HEK293 (cell line): Measurements from ENCODE around the gene TP53BP2.

Experiments
- CTCF ChIA-PET: fragments of 350-600 bp; formaldehyde crosslinking; extraction: SDS; loops from one replicate; lab custom pipeline; 2021; ENCODE audit warnings: antibody characterized with exemption; lab: Yijun Ruan, JAX
- POLR2A ChIA-PET: fragments of 300-600 bp; formaldehyde crosslinking; extraction: SDS; loops from one replicate; lab custom pipeline; 2020; ENCODE audit warnings: antibody characterized with exemption, inconsistent platforms; lab: Yijun Ruan, JAX
- H3K27ac ChIP-seq: fragments of 200-500 bp; sonication (Bioruptor generic); 2 replicates; pipeline ENCODE4 v1.5.1; 2014; ENCODE audit warnings: low read depth, low read length, control low read depth, inconsistent platforms; ENCODE audit errors: extremely low read depth
- H3K36me3 ChIP-seq, 2 experiments: fragments of 200-500 bp in 1 of 2; sonication (Bioruptor generic) in 1 of 2; 1 replicate in 1 of 2; 2 replicates in 1 of 2; pipeline ENCODE4 v1.5.1; 2014 to 2017; ENCODE audit warnings: inconsistent platforms in 2 of 2, low read length in 2 of 2; ENCODE audit not compliant: control insufficient read depth in 2 of 2, insufficient read depth in 1 of 2
- H3K4me1 ChIP-seq: fragments of 200-500 bp; sonication (Bioruptor generic); 2 replicates; pipeline ENCODE4 v1.5.1; 2014; ENCODE audit warnings: mild to moderate bottlenecking, low read length, inconsistent platforms; ENCODE audit not compliant: control insufficient read depth, insufficient read depth
- H3K4me3 ChIP-seq: 2 replicates; pipeline ENCODE4 v1.5.1; 2011; ENCODE audit warnings: low read depth, mild to moderate bottlenecking, control low read depth, low read length, moderate library complexity
- H3K9me3 ChIP-seq: fragments of 200-500 bp; sonication (Bioruptor generic); 2 replicates; pipeline ENCODE4 v1.5.1; 2014; ENCODE audit warnings: low read depth, low read length, inconsistent platforms; ENCODE audit not compliant: control insufficient read depth, insufficient read depth
- EGR2 ChIP-seq: fragments of 450-650 bp; formaldehyde crosslinking; IDR thresholded peaks from 2 replicates; pipeline ENCODE4 v1.5.1; 2016; ENCODE audit warnings: low read depth, missing biosample characterization, missing genetic modification characterization
- OSR2 ChIP-seq: fragments of 450-650 bp; formaldehyde crosslinking; IDR thresholded peaks from 2 replicates; pipeline ENCODE4 v1.5.1; 2016; ENCODE audit warnings: missing biosample characterization, missing genetic modification characterization
- SALL2 ChIP-seq: fragments of 450-650 bp; formaldehyde crosslinking; IDR thresholded peaks from 2 replicates; pipeline ENCODE4 v1.5.0; 2017; ENCODE audit warnings: missing biosample characterization, mild to moderate bottlenecking, missing genetic modification characterization, borderline replicate concordance
- SCRT1 ChIP-seq: fragments of 450-650 bp; formaldehyde crosslinking; IDR thresholded peaks from 2 replicates; pipeline ENCODE4 v1.5.1; 2016; ENCODE audit warnings: missing biosample characterization, missing genetic modification characterization, borderline replicate concordance
- TRIM28 ChIP-seq: IDR thresholded peaks from 2 replicates; pipeline ENCODE4 v1.6.1; 2011; ENCODE audit warnings: low read length, control low read depth, borderline replicate concordance
- ZFP3 ChIP-seq: fragments of 450-650 bp; formaldehyde crosslinking; IDR thresholded peaks from 2 replicates; pipeline ENCODE4 v1.5.1; 2016; ENCODE audit warnings: low read depth, missing biosample characterization, missing genetic modification characterization
- ZIC2 ChIP-seq: fragments of 450-650 bp; formaldehyde crosslinking; IDR thresholded peaks from 2 replicates; pipeline ENCODE4 v1.5.1; 2016; ENCODE audit warnings: missing biosample characterization, missing genetic modification characterization
- ZNF133 ChIP-seq: fragments of 450-650 bp; formaldehyde crosslinking; IDR thresholded peaks from 2 replicates; pipeline ENCODE4 v1.5.1; 2016; ENCODE audit warnings: missing biosample characterization, missing genetic modification characterization
- ZNF146 ChIP-seq: fragments of 450-650 bp; formaldehyde crosslinking; IDR thresholded peaks from 2 replicates; pipeline ENCODE4 v1.5.1; 2016; ENCODE audit warnings: missing biosample characterization, missing genetic modification characterization
- ZNF175 ChIP-seq: fragments of 450-650 bp; formaldehyde crosslinking; IDR thresholded peaks from 2 replicates; pipeline ENCODE4 v1.5.1; 2016; ENCODE audit warnings: missing biosample characterization, missing genetic modification characterization
- ZNF266 ChIP-seq: fragments of 450-650 bp; formaldehyde crosslinking; IDR thresholded peaks from 2 replicates; pipeline ENCODE4 v1.5.1; 2016; ENCODE audit warnings: missing biosample characterization, missing genetic modification characterization, low read depth
- ZNF335 ChIP-seq: fragments of 450-650 bp; formaldehyde crosslinking; conservative IDR thresholded peaks from 2 replicates; pipeline ENCODE4 v1.5.1; 2016; ENCODE audit warnings: missing biosample characterization, missing genetic modification characterization
- ZNF350 ChIP-seq: fragments of 450-650 bp; formaldehyde crosslinking; IDR thresholded peaks from 2 replicates; pipeline ENCODE4 v1.5.0; 2017; ENCODE audit warnings: missing biosample characterization, mild to moderate bottlenecking, missing genetic modification characterization
- ZNF37A ChIP-seq: fragments of 450-650 bp; IDR thresholded peaks from 2 replicates; pipeline ENCODE4 v1.5.1; 2018; ENCODE audit warnings: missing biosample characterization, missing genetic modification characterization
- ZNF549 ChIP-seq: fragments of 450-650 bp; IDR thresholded peaks from 2 replicates; pipeline ENCODE4 v1.5.1; 2018; ENCODE audit warnings: missing biosample characterization, missing genetic modification characterization, mild to moderate bottlenecking, inconsistent platforms, moderate library complexity
- ZNF558 ChIP-seq: fragments of 450-650 bp; formaldehyde crosslinking; IDR thresholded peaks from 2 replicates; pipeline ENCODE4 v1.5.1; 2016; ENCODE audit warnings: missing biosample characterization, missing genetic modification characterization
- ZNF621 ChIP-seq: fragments of 450-650 bp; formaldehyde crosslinking; IDR thresholded peaks from 2 replicates; pipeline ENCODE4 v1.5.1; 2017; ENCODE audit warnings: missing biosample characterization, missing genetic modification characterization
- ZNF626 ChIP-seq: fragments of 450-650 bp; sonication (Bioruptor Pico); formaldehyde crosslinking; IDR thresholded peaks from 2 replicates; pipeline ENCODE4 v1.5.1; 2018; ENCODE audit warnings: missing biosample characterization, missing genetic modification characterization, inconsistent platforms
- ZNF670 ChIP-seq: fragments of 450-650 bp; formaldehyde crosslinking; IDR thresholded peaks from 2 replicates; pipeline ENCODE4 v1.5.1; 2016; ENCODE audit warnings: missing biosample characterization, missing genetic modification characterization, low read depth
- ZNF677 ChIP-seq: fragments of 450-650 bp; IDR thresholded peaks from 2 replicates; pipeline ENCODE4 v1.5.0; 2018; ENCODE audit warnings: missing biosample characterization, mild to moderate bottlenecking, missing genetic modification characterization, moderate library complexity
- ZNF747 ChIP-seq: fragments of 450-650 bp; formaldehyde crosslinking; IDR thresholded peaks from 2 replicates; pipeline ENCODE4 v1.5.1; 2016; ENCODE audit warnings: missing biosample characterization, missing genetic modification characterization
- ZNF76 ChIP-seq: fragments of 450-650 bp; formaldehyde crosslinking; IDR thresholded peaks from 2 replicates; pipeline ENCODE4; 2016; ENCODE audit warnings: low read depth, missing biosample characterization, missing genetic modification characterization, borderline replicate concordance
- ZSCAN16 ChIP-seq: fragments of 450-650 bp; formaldehyde crosslinking; IDR thresholded peaks from 2 replicates; pipeline ENCODE4 v1.5.1; 2016; ENCODE audit warnings: missing biosample characterization, missing genetic modification characterization
- TF ChIP-seq, protein P1 (sequence below): fragments of 450-650 bp; formaldehyde crosslinking; IDR thresholded peaks from 2 replicates; pipeline ENCODE4 v1.5.1; 2017; ENCODE audit warnings: missing biosample characterization, missing genetic modification characterization
- TF ChIP-seq, protein P2 (sequence below): fragments of 450-650 bp; IDR thresholded peaks from 2 replicates; pipeline ENCODE4 v1.5.1; 2018; ENCODE audit warnings: missing biosample characterization, mild to moderate bottlenecking, missing genetic modification characterization
- TF ChIP-seq, protein P3 (sequence below): fragments of 450-650 bp; formaldehyde crosslinking; optimal IDR thresholded peaks from 2 replicates; pipeline ENCODE3; 2016; ENCODE audit warnings: missing biosample characterization, mild to moderate bottlenecking, missing genetic modification characterization
- TF ChIP-seq, protein P4 (sequence below): fragments of 450-650 bp; formaldehyde crosslinking; IDR thresholded peaks from 2 replicates; pipeline ENCODE4 v1.5.1; 2016; ENCODE audit warnings: missing biosample characterization, missing genetic modification characterization

The TP53BP2 gene

DNA sequence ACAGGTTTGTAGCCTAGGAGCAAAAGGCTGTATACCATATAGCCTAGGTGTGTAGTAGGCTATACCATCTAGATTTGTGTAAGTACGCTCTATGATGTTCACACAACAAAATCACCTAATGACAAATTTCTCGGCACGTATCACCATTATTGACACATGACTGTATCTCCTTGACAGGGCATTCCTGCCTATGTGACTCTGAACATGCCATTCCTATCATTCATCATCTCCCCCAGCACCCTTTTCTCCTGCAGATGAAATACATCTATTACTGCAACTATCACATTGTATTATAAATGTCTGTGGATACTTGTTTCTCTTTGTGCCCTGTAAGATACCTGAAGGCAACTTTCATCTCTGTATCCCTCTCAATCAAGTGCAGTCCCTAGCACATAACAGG lies 29.9 kb downstream of the TP53BP2 start:
- no peak overlapping the region for H3K27ac ChIP-seq
- no peaks in the 10 kb centered on the region for H3K9me3 ChIP-seq
- POLR2A ChIA-PET: no interaction called here
- peaks cover 9% of the 10 kb centered on the region for H3K4me1 ChIP-seq
- no peak for TF ChIP-seq ZNF266 (tag by site-specific recombination)
- TF ChIP-seq ZNF747 (tag by site-specific recombination): no peak
- TF ChIP-seq ZNF670: no peak
- TF ChIP-seq ZNF335 (tag by site-specific recombination): no peak
- no peak for TF ChIP-seq ZSCAN16
- no peak for TF ChIP-seq ZNF626
- no peak for TF ChIP-seq ZNF621 (tag by site-specific recombination)
- TF ChIP-seq SCRT1 (tag by site-specific recombination): no peak
- TF ChIP-seq, protein P1, sequence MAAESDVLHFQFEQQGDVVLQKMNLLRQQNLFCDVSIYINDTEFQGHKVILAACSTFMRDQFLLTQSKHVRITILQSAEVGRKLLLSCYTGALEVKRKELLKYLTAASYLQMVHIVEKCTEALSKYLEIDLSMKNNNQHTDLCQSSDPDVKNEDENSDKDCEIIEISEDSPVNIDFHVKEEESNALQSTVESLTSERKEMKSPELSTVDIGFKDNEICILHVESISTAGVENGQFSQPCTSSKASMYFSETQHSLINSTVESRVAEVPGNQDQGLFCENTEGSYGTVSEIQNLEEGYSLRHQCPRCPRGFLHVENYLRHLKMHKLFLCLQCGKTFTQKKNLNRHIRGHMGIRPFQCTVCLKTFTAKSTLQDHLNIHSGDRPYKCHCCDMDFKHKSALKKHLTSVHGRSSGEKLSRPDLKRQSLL (tag by site-specific recombination): no peak
- no peak for TF ChIP-seq ZNF549 (tag by site-specific recombination)
- TF ChIP-seq EGR2 (tag by site-specific recombination): no peak
- no peak for TF ChIP-seq SALL2
- no peak for TF ChIP-seq OSR2 (tag by site-specific recombination)
- no peak for TF ChIP-seq TRIM28
- TF ChIP-seq, protein P2, sequence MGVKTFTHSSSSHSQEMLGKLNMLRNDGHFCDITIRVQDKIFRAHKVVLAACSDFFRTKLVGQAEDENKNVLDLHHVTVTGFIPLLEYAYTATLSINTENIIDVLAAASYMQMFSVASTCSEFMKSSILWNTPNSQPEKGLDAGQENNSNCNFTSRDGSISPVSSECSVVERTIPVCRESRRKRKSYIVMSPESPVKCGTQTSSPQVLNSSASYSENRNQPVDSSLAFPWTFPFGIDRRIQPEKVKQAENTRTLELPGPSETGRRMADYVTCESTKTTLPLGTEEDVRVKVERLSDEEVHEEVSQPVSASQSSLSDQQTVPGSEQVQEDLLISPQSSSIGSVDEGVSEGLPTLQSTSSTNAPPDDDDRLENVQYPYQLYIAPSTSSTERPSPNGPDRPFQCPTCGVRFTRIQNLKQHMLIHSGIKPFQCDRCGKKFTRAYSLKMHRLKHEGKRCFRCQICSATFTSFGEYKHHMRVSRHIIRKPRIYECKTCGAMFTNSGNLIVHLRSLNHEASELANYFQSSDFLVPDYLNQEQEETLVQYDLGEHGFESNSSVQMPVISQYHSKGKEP (tag by site-specific recombination): no peak
- TF ChIP-seq ZNF146 (tag by site-specific recombination): no peak
- TF ChIP-seq ZIC2: no peak
- TF ChIP-seq, protein P3, sequence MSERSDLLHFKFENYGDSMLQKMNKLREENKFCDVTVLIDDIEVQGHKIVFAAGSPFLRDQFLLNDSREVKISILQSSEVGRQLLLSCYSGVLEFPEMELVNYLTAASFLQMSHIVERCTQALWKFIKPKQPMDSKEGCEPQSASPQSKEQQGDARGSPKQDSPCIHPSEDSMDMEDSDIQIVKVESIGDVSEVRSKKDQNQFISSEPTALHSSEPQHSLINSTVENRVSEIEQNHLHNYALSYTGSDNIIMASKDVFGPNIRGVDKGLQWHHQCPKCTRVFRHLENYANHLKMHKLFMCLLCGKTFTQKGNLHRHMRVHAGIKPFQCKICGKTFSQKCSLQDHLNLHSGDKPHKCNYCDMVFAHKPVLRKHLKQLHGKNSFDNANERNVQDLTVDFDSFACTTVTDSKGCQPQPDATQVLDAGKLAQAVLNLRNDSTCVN (tag by site-specific recombination): no peak
- no peak for TF ChIP-seq ZNF558 (tag by site-specific recombination)
- TF ChIP-seq ZNF133: no peak
- TF ChIP-seq, all 188 proteins: peak for 0
- peaks cover 23 to 29% of the 10 kb centered on the region in 2 experiments; a peak in 2 of 3 replicates for H3K36me3 ChIP-seq
- H3K4me3 ChIP-seq: no peak overlapping the region
- CTCF ChIA-PET: interaction anchor here (0.5 to 1.0 kb wide), 4 partner anchors 8 to 183 kb away, joined by 3 read pairs; no protein-coding TSS in a partner anchor

GRCh38 chr1:223815020-223815853 lies 30.5 kb downstream of the TP53BP2 start:
- Histone ChIP-seq H3K4me3 (no peak overlapping the region), H3K4me1 (peaks cover 6% of the 10 kb centered on the region), H3K36me3 (peaks cover 23 to 34% of the 10 kb centered on the region in 2 experiments; a peak in 2 of 3 replicates), H3K27ac (no peak overlapping the region), H3K9me3 (no peaks in the 10 kb centered on the region)
- TF ChIP-seq ZNF76 (no peak), ZSCAN16 (no peak), ZNF350 (tag by site-specific recombination) (no peak), ZNF677 (tag by site-specific recombination) (no peak), ZNF146 (tag by site-specific recombination) (no peak), ZFP3 (tag by site-specific recombination) (no peak), ZNF37A (tag by site-specific recombination) (no peak), ZNF175 (tag by site-specific recombination) (no peak), ZNF549 (tag by site-specific recombination) (no peak)
- TF ChIP-seq, protein P4, sequence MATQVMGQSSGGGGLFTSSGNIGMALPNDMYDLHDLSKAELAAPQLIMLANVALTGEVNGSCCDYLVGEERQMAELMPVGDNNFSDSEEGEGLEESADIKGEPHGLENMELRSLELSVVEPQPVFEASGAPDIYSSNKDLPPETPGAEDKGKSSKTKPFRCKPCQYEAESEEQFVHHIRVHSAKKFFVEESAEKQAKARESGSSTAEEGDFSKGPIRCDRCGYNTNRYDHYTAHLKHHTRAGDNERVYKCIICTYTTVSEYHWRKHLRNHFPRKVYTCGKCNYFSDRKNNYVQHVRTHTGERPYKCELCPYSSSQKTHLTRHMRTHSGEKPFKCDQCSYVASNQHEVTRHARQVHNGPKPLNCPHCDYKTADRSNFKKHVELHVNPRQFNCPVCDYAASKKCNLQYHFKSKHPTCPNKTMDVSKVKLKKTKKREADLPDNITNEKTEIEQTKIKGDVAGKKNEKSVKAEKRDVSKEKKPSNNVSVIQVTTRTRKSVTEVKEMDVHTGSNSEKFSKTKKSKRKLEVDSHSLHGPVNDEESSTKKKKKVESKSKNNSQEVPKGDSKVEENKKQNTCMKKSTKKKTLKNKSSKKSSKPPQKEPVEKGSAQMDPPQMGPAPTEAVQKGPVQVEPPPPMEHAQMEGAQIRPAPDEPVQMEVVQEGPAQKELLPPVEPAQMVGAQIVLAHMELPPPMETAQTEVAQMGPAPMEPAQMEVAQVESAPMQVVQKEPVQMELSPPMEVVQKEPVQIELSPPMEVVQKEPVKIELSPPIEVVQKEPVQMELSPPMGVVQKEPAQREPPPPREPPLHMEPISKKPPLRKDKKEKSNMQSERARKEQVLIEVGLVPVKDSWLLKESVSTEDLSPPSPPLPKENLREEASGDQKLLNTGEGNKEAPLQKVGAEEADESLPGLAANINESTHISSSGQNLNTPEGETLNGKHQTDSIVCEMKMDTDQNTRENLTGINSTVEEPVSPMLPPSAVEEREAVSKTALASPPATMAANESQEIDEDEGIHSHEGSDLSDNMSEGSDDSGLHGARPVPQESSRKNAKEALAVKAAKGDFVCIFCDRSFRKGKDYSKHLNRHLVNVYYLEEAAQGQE (tag by site-specific recombination): no peak
- ChIA-PET CTCF (interaction anchor here (0.6 to 1.0 kb wide), 2 partner anchors 108 to 1306 kb away, joined by 3 read pairs; no protein-coding TSS in a partner anchor), POLR2A (no interaction called here)
